Keratinocyte (primary cell): Measurements from ENCODE around the gene CPSF2. TPM values are rescaled to one million over a fixed set of nuclear protein-coding genes. Genes with fewer than 3 reads are reported as not detected.

Source experiments
- DNase-seq: peaks from one replicate; pipeline ENCODE4 v3.0.0-alpha.2; 2011; ENCODE audit warnings: low read depth, missing footprints, low spot score
- FAIRE-seq: peaks from 2 replicates; lab custom pipeline; 2011; peaks lifted over from hg19 to GRCh38; lab: Jason Lieb, UNC
- H2AFZ ChIP-seq: 2 replicates; pipeline ENCODE4 v1.6.0; 2012; ENCODE audit warnings: low read length, control low read depth, inconsistent platforms; ENCODE audit not compliant: control insufficient read depth
- H3K27ac ChIP-seq: 2 replicates; pipeline ENCODE4 v1.5.1; 2011; ENCODE audit warnings: low read length; ENCODE audit not compliant: control insufficient read depth, insufficient read depth
- H3K27me3 ChIP-seq: 3 replicates; pipeline ENCODE4 v1.6.0; 2011; ENCODE audit warnings: low read length; ENCODE audit not compliant: control insufficient read depth, insufficient read depth; ENCODE audit errors: extremely low read depth
- H3K36me3 ChIP-seq, 2 experiments: 2 replicates in 1 of 2; 3 replicates in 1 of 2; pipeline ENCODE4 v1.5.1; 2011; ENCODE audit warnings: low read length in 2 of 2, mild to moderate bottlenecking in 1 of 2; ENCODE audit not compliant: control insufficient read depth in 2 of 2, insufficient read depth in 2 of 2; ENCODE audit errors: extremely low read depth in 1 of 2
- H3K4me1 ChIP-seq: 3 replicates; pipeline ENCODE4 v1.5.1; 2011; ENCODE audit warnings: low read length; ENCODE audit not compliant: control insufficient read depth, insufficient read depth; ENCODE audit errors: extremely low read depth
- H3K4me2 ChIP-seq: 3 replicates; pipeline ENCODE4 v1.6.0; 2011; ENCODE audit warnings: low read depth, low read length; ENCODE audit not compliant: control insufficient read depth, insufficient read depth; ENCODE audit errors: extremely low read depth
- H3K4me3 ChIP-seq, 3 experiments: fragments of 200-600 bp in 1 of 3; sonication (generic) in 1 of 3; 2 replicates in 2 of 3; 3 replicates in 1 of 3; pipeline ENCODE4 v1.5.1; 2011 to 2016; ENCODE audit warnings: low read length in 3 of 3, mild to moderate bottlenecking in 3 of 3, control low read depth in 2 of 3, inconsistent platforms in 1 of 3, low read depth in 1 of 3, mixed read lengths in 1 of 3, mixed run types in 1 of 3, moderate library complexity in 1 of 3; ENCODE audit not compliant: control insufficient read depth in 2 of 3, insufficient read depth in 2 of 3; ENCODE audit errors: extremely low read depth in 1 of 3
- H3K79me2 ChIP-seq: 2 replicates; pipeline ENCODE4 v1.6.0; 2012; ENCODE audit warnings: low read length; ENCODE audit not compliant: control insufficient read depth, insufficient read depth
- H3K9ac ChIP-seq: 3 replicates; pipeline ENCODE4 v1.6.0; 2011; ENCODE audit warnings: low read length; ENCODE audit not compliant: control insufficient read depth, insufficient read depth; ENCODE audit errors: extremely low read depth
- H3K9me1 ChIP-seq: 3 replicates; pipeline ENCODE4 v1.6.0; 2011; ENCODE audit warnings: low read length; ENCODE audit not compliant: control insufficient read depth, insufficient read depth; ENCODE audit errors: extremely low read depth
- H3K9me3 ChIP-seq: 2 replicates; pipeline ENCODE4 v1.5.1; 2012; ENCODE audit warnings: low read depth, low read length; ENCODE audit not compliant: control insufficient read depth
- H4K20me1 ChIP-seq: 3 replicates; pipeline ENCODE4 v1.6.0; 2011; ENCODE audit warnings: low read length; ENCODE audit not compliant: control insufficient read depth, insufficient read depth; ENCODE audit errors: extremely low read depth
- EZH2 ChIP-seq: IDR thresholded peaks from one replicate; pipeline ENCODE4 v1.6.1; 2012; ENCODE audit warnings: inconsistent platforms, mild to moderate bottlenecking, low read length, moderate library complexity
- dilution Hi-C: fragments of 300-500 bp; cut with MboI; formaldehyde crosslinking; loops from one replicate; pipeline ENCODE4 v1.7.0; 2020; ENCODE audit warnings: low sequenced_read_pairs; ENCODE audit not compliant: extremely low pct_ligation_motif_present
- polyA plus RNA-seq, 5 experiments: library from polyadenylated mRNA; depleted of rRNA in 3 of 5; stranded (reverse) in 3 of 5; stranded (forward) in 1 of 5; unstranded in 1 of 5; fragments of >200 nt; gene quantifications; 1 replicate in 1 of 5; 2 replicates in 3 of 5; 3 replicates in 1 of 5; pipeline versions ENCODE4 v1.2.1 to v1.2.3, GENCODE V29; 2011 to 2012; ENCODE audit warnings: missing spikeins in 2 of 5, low read depth in 1 of 5, low replicate concordance in 1 of 5
- TF ChIP-seq, protein P1 (sequence below), 3 experiments: IDR thresholded peaks in 1 of 3; conservative IDR thresholded peaks in 1 of 3; optimal IDR thresholded peaks in 1 of 3; 2 replicates in 2 of 3; 3 replicates in 1 of 3; pipeline versions ENCODE3 to v1.5.1; 2011; ENCODE audit warnings: low read length in 3 of 3, mild to moderate bottlenecking in 3 of 3, moderate library complexity in 2 of 3, control low read depth in 1 of 3, inconsistent platforms in 1 of 3; ENCODE audit not compliant: insufficient read depth in 2 of 3; ENCODE audit errors: extremely low read depth in 1 of 3

Gene CPSF2
- polyA plus RNA-seq, 1 donor (not counting 4 experiments of a cell fraction or from before 2014, with no cell fraction given) = 67.9 TPM

DNA sequence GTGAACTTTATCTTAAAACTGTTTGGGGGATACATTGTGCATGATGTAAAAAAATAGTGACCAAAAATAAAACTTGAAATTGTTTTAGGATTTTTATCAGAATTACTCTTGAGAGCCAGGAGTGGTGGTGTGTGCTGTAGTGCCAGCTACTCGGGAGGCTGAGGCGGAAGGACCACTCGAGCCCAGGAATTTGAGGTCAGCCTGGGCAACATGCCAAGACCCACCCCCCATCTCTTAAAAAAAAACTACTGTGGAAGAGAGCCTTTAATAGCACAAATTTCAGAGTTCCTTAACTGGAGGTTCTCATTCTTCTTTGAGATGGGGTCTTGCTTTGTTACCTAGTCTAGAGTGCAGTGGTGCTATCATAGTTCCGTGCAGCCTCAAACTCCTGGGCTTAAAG is 21.5 kb downstream of the CPSF2 start:
- Histone ChIP-seq H2AFZ (no peak overlapping the region), H3K4me3 (no peak overlapping the region), H3K79me2 (no peaks in the 10 kb centered on the region), H4K20me1 (no peaks in the 10 kb centered on the region), H3K4me2 (no peak overlapping the region), H3K27ac (no peak overlapping the region), H3K27me3 (no peaks in the 10 kb centered on the region), H3K9ac (no peak overlapping the region), H3K4me1 (no peaks in the 10 kb centered on the region), H3K36me3 (peaks cover 12 to 41% of the 10 kb centered on the region in 2 experiments), H3K9me3 (no peaks in the 10 kb centered on the region), H3K9me1 (no peaks in the 10 kb centered on the region)
- TF ChIP-seq EZH2 = no peak
- TF ChIP-seq, protein P1, sequence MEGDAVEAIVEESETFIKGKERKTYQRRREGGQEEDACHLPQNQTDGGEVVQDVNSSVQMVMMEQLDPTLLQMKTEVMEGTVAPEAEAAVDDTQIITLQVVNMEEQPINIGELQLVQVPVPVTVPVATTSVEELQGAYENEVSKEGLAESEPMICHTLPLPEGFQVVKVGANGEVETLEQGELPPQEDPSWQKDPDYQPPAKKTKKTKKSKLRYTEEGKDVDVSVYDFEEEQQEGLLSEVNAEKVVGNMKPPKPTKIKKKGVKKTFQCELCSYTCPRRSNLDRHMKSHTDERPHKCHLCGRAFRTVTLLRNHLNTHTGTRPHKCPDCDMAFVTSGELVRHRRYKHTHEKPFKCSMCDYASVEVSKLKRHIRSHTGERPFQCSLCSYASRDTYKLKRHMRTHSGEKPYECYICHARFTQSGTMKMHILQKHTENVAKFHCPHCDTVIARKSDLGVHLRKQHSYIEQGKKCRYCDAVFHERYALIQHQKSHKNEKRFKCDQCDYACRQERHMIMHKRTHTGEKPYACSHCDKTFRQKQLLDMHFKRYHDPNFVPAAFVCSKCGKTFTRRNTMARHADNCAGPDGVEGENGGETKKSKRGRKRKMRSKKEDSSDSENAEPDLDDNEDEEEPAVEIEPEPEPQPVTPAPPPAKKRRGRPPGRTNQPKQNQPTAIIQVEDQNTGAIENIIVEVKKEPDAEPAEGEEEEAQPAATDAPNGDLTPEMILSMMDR (optimal IDR thresholded peaks at IDR 0.05 in 1 of 3, IDR thresholded peaks at IDR 0.05 in 1 of 3, conservative IDR thresholded peaks at IDR 0.05 in 1 of 3; ENCODE audit: extremely low read depth in 1 of 3, insufficient read depth in 2 of 3, low read length in 3 of 3) = no peak
- no peak for DNase-seq
- dilution Hi-C loops = no loop called here
- no peak for FAIRE-seq

DNA sequence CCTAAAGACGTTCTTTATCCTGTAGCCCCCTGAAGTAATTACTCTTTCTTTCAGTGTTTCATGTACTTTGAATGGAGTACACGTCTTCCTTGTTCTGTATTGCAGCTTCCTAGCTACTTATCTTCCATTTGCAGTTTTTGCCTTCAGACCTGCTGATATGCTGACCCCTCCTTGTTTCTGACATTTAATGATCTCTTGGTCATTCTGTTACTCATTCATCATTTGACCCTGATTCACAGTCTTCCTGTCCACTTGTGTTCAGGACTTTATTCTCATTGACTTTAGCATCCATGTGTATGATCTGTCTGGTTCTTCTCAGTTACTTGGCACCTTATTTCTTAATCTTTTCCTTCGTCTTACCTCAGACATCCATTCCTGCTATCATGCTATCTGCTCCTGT is 22.2 kb downstream of the CPSF2 start:
- no peak overlapping the region for H3K4me3 ChIP-seq
- dilution Hi-C loops = no loop called here
- no peaks in the 10 kb centered on the region for H4K20me1 ChIP-seq
- TF ChIP-seq, protein P1 (optimal IDR thresholded peaks at IDR 0.05 in 1 of 3, IDR thresholded peaks at IDR 0.05 in 1 of 3, conservative IDR thresholded peaks at IDR 0.05 in 1 of 3; ENCODE audit: extremely low read depth in 1 of 3, insufficient read depth in 2 of 3, low read length in 3 of 3) = no peak
- TF ChIP-seq EZH2 = no peak
- H3K9ac ChIP-seq = no peak overlapping the region
- H3K79me2 ChIP-seq = no peaks in the 10 kb centered on the region
- no peak overlapping the region for H3K27ac ChIP-seq
- no peak overlapping the region for H2AFZ ChIP-seq
- DNase-seq = no peak
- H3K36me3 ChIP-seq = peaks cover 12 to 43% of the 10 kb centered on the region in 2 experiments
- no peak overlapping the region for H3K4me2 ChIP-seq
- no peaks in the 10 kb centered on the region for H3K9me1 ChIP-seq
- no peaks in the 10 kb centered on the region for H3K9me3 ChIP-seq
- H3K4me1 ChIP-seq = no peaks in the 10 kb centered on the region
- no peaks in the 10 kb centered on the region for H3K27me3 ChIP-seq
- FAIRE-seq = peak; percentile 5
